ENCODE measurements around the gene THSD4.

DNA sequence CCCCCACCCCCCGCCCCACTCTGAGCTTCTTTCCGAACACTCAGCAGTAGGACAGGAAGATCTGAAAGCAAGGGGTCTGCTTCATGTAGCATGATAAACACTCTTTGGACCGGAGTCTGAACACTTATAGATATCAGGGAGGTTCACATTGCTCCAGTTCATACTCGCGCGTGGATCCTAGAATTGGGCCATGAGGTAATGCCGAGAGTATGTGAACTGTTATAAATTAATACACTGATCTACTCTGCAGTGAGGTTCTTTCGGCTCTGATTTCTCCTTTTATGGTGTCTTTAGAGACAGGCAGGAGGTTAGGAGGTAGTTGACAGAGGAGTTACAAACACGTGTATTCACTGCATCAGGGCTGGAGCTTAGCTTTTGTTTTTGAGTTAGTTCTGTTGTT, 223.0 kb downstream of the THSD4 start:
- TF ChIP-seq CTCF (conservative IDR thresholded peaks at IDR 0.05; ENCODE audit: low read depth, low read length) (no peak), EZH2phosphoT487 (IDR thresholded peaks at IDR 0.05; ENCODE audit: borderline replicate concordance, low read length) (no peak), EZH2 (IDR thresholded peaks at IDR 0.05; ENCODE audit: low read length, unreplicated experiment) (no peak)
